Osteoblast (primary cell): ENCODE measurements around the gene ATG14. TPM values are rescaled to one million over a fixed set of nuclear protein-coding genes. Genes with fewer than 3 reads are reported as not detected.

Experiments used
- DNase-seq: peaks from one replicate; pipeline ENCODE4 v3.0.0; 2011; ENCODE audit warnings: low spot score, mixed read lengths; ENCODE audit not compliant: insufficient read length; ENCODE audit errors: missing footprints
- H2AFZ ChIP-seq: 2 replicates; pipeline ENCODE4 v1.6.0; 2011; ENCODE audit warnings: mild to moderate bottlenecking, low read length
- H3K27ac ChIP-seq: 2 replicates; pipeline ENCODE4 v1.5.1; 2011; ENCODE audit warnings: mild to moderate bottlenecking, low read depth, low read length, moderate library complexity
- H3K27me3 ChIP-seq: 2 replicates; pipeline ENCODE4 v1.6.0; 2012; ENCODE audit warnings: mild to moderate bottlenecking, control low read depth, inconsistent platforms, low read length, moderate library complexity; ENCODE audit not compliant: insufficient read depth
- H3K36me3 ChIP-seq: 2 replicates; pipeline ENCODE4 v1.5.1; 2011; ENCODE audit warnings: mild to moderate bottlenecking, low read length, control low read depth, moderate library complexity; ENCODE audit not compliant: insufficient read depth
- H3K4me1 ChIP-seq: 2 replicates; pipeline ENCODE4 v1.5.1; 2011; ENCODE audit warnings: mild to moderate bottlenecking, low read length, control low read depth, moderate library complexity; ENCODE audit not compliant: insufficient read depth
- H3K4me2 ChIP-seq: 2 replicates; pipeline ENCODE4 v1.6.0; 2011; ENCODE audit warnings: mild to moderate bottlenecking, low read length; ENCODE audit not compliant: insufficient read depth
- H3K4me3 ChIP-seq: fragments of 200-600 bp; sonication (generic); 3 replicates; pipeline ENCODE4 v1.5.1; 2012; ENCODE audit warnings: mild to moderate bottlenecking, low read length, inconsistent platforms; ENCODE audit not compliant: insufficient read depth
- H3K79me2 ChIP-seq: 2 replicates; pipeline ENCODE4 v1.6.0; 2012; ENCODE audit warnings: mild to moderate bottlenecking, low read length, control low read depth, inconsistent platforms; ENCODE audit not compliant: insufficient read depth
- H3K9me3 ChIP-seq: 2 replicates; pipeline ENCODE4 v1.5.1; 2011; ENCODE audit warnings: low read depth, low read length, control low read depth
- H4K20me1 ChIP-seq: 2 replicates; pipeline ENCODE4 v1.6.0; 2012; ENCODE audit warnings: mild to moderate bottlenecking, low read length, control low read depth; ENCODE audit not compliant: insufficient read depth
- CTCF ChIP-seq: IDR thresholded peaks from 2 replicates; pipeline ENCODE4 v1.5.1; 2011; ENCODE audit warnings: mild to moderate bottlenecking, low read depth, low read length, moderate library complexity; ENCODE audit errors: extremely low read depth
- total RNA-seq: library from RNA; depleted of rRNA; stranded (reverse); fragments of >200 nt; gene quantifications from 2 replicates; pipeline ENCODE4 v1.2.3, GENCODE V29; 2012

The ATG14 gene
- total RNA-seq, 1 donor: 21.7 TPM

GRCh38 chr14:55381040-55381439 lies 30.6 kb downstream of the ATG14 start:
- TF ChIP-seq CTCF: no peak
- no peak for DNase-seq
- Histone ChIP-seq H4K20me1 (no peaks in the 10 kb centered on the region), H3K4me3 (no peak overlapping the region), H3K4me2 (no peak overlapping the region), H3K27me3 (no peaks in the 10 kb centered on the region), H3K27ac (no peak overlapping the region), H3K36me3 (peaks cover 37% of the 10 kb centered on the region), H3K79me2 (no peaks in the 10 kb centered on the region), H2AFZ (no peak overlapping the region), H3K4me1 (peaks cover 13% of the 10 kb centered on the region), H3K9me3 (no peaks in the 10 kb centered on the region)

- Histone ChIP-seq H3K36me3 (peaks cover 42% of the 10 kb centered on the region), H3K79me2 (no peaks in the 10 kb centered on the region), H3K9me3 (no peaks in the 10 kb centered on the region), H3K27me3 (no peaks in the 10 kb centered on the region), H4K20me1 (no peaks in the 10 kb centered on the region), H3K27ac (no peak overlapping the region), H3K4me1 (no peaks in the 10 kb centered on the region), H2AFZ (no peak overlapping the region), H3K4me3 (no peak overlapping the region), H3K4me2 (no peak overlapping the region)
- no peak for TF ChIP-seq CTCF
- DNase-seq: no peak
These were observed 34.4 kb downstream of the ATG14 start for GRCh38 chr14:55377236-55377635.

- Histone ChIP-seq H3K4me2 (no peak overlapping the region), H3K27ac (no peak overlapping the region), H3K36me3 (peaks cover 25% of the 10 kb centered on the region), H3K4me3 (no peak overlapping the region), H2AFZ (no peak overlapping the region), H3K4me1 (no peaks in the 10 kb centered on the region), H4K20me1 (no peaks in the 10 kb centered on the region), H3K27me3 (no peaks in the 10 kb centered on the region), H3K79me2 (no peaks in the 10 kb centered on the region), H3K9me3 (no peaks in the 10 kb centered on the region)
- no peak for DNase-seq
- TF ChIP-seq CTCF: no peak
These were observed 36.9 kb downstream of the ATG14 start for GRCh38 chr14:55374771-55375170.

GRCh38 chr14:55373784-55374705 lies 37.6 kb downstream of the ATG14 start:
- TF ChIP-seq CTCF: no peak
- H3K4me1 ChIP-seq: no peaks in the 10 kb centered on the region
- no peak overlapping the region for H3K4me3 ChIP-seq
- H3K9me3 ChIP-seq: no peaks in the 10 kb centered on the region
- no peaks in the 10 kb centered on the region for H3K27me3 ChIP-seq
- H3K36me3 ChIP-seq: peaks cover 25% of the 10 kb centered on the region
- H3K27ac ChIP-seq: no peak overlapping the region
- no peaks in the 10 kb centered on the region for H3K79me2 ChIP-seq
- no peak for DNase-seq
- no peak overlapping the region for H3K4me2 ChIP-seq
- H4K20me1 ChIP-seq: no peaks in the 10 kb centered on the region
- H2AFZ ChIP-seq: no peak overlapping the region
